GM18861 (cell line): ENCODE measurements around the gene XPR1.

Source experiments
- ATAC-seq: cut with Tn5 transposase; IDR thresholded peaks from one replicate; pipeline ENCODE4 v1.9.1; 2021; ENCODE audit not compliant: unreplicated experiment

XPR1 gene

GRCh38 chr1:180881806-180882509 is 250.1 kb downstream of the XPR1 start:
- ATAC-seq: peak; percentile 68

DNA sequence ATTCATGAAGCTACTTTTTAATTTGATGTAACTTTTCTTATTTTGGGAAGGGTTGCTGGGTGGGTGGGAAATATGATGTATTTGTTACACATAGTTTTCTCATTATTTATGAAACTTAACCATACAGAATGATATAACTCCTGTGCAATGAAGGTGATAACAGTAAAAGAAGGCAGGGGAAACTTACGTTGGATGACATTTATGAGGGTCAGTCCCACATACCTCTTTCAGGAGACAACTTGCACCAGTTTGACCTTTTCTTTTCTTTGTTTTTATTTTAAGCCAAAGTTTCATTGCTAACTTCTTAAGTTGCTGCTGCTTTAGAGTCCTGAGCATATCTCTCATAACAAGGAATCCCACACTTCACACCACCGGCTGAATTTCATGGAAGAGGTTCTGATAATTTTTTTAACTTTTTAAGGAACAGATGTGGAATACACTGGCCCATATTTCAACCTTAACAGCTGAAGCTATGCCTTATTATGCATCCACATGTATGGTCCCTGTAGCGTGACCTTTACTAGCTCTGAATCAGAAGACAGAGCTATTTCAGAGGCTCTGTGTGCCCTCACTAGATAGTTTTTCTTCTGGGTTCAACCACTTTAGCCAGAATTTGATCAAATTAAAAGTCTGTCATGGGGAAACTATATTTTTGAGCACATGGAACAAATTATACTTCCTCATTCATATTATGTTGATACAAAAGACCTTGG is 252.9 kb downstream of the XPR1 start:
- no peak for ATAC-seq

GRCh38 chr1:180886338-180886737 is 254.5 kb downstream of the XPR1 start:
- no peak for ATAC-seq

DNA sequence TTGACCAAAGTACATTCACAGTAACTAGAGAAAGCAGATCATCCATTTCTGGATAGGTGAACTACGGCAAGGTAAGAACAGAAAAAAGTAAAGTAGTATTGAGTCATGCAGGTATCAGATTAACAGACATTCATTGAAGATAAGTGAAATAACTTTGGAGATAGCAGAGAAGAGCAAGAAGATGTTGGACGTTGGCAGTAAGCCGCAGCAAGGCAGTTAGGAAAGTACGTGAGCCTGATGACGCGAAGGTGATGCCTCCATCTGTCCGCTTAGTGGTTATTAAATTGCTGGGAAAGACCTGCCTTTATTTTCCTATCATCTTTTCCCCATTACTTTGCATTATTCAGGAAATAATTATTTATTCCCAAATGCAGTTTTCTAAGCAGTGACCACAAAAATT is 256.0 kb downstream of the XPR1 start:
- ATAC-seq: no peak

- peak; percentile 84 for ATAC-seq
Observed at GRCh38 chr1:180888870-180889269, 257.0 kb downstream of the XPR1 start.

GRCh38 chr1:180889325-180889724 is 257.5 kb downstream of the XPR1 start:
- no peak for ATAC-seq

DNA sequence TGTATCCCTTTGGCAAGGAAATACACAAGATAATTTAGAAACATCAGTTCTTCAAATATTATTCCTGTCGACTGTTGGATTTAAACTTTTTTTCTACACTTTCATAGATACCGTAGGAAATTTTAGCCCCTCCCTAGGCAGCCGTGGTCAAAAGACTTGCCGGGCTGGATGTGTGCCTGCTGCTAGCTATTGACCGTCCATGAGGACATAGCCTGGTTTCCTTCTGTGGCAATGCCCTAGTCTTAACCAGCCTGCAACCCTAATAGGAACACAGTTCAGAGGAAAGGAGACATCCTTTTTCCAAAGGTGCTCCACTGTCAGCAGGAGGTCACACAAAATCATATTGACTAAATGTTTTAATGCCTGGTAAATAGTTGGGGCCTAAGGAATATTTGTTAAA is 260.4 kb downstream of the XPR1 start:
- ATAC-seq: no peak

GRCh38 chr1:180892675-180893074 is 260.9 kb downstream of the XPR1 start:
- ATAC-seq: no peak

GRCh38 chr1:180893614-180894013 is 261.8 kb downstream of the XPR1 start:
- ATAC-seq: no peak

GRCh38 chr1:180896161-180896560 is 264.3 kb downstream of the XPR1 start:
- no peak for ATAC-seq

- no peak for ATAC-seq
Observed at GRCh38 chr1:180898441-180899219, 266.8 kb downstream of the XPR1 start.

- ATAC-seq: no peak
Observed at GRCh38 chr1:180899262-180899661, 267.4 kb downstream of the XPR1 start.

DNA sequence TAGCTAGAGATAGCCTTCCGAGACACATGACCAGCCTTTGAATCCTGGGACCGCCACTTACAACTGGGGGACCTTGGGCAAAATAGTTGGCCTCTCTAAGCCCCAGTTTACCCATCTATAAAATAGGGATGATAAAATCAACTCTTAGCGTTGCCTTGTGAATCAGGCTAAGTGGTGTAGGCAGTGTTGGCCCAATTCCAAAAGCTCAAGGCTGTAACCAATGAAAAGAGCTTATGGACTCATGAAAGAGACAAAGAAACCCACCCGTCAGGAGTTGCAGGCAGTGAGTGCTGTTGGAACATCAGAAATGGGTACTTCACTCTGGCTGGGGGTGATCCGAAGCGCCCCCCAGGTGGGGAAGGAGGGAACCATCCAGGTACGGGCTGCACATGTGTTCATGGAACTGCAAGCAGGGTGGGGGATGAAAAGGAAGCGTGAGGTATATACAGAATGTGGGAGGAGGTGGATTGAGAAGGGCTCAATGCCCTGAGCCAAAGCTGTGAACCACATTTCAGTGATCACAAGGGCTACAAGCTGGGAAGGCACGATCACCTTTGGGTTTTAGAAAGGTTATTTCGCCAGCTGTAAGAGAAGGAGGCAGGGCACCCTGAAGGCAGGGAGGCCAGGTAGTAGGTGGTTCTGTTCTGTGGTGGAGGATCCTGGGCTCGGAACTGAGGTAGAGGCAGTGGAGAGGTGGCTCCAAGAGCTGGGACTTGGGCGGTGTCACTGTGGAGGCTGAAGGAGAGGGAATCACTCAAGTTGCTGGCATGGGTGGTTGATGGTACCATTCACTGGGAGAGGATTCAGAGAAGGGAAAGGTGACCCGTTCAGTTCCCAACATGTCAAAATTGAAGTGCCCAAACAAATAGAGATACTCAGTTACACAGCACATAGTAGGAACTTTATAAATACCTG is 269.5 kb downstream of the XPR1 start:
- no peak for ATAC-seq

DNA sequence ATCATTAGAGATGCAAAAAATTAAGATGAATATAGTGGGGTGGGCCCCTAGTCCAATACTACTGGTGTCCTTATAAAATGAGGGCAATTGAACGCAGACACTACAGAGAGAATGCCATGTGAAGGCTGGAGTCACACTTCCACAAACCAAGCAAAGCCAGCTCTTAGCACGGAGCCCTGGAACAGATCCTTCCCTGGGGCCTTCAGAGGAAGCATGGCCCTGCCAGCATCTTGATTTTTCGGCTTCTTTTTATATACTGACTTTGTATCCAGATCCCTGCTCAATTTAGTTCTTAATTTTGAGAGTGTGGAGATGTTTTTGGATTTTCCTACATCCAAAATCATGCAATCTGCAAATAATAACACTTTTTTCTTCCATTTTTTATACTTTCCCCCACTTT is 270.7 kb downstream of the XPR1 start:
- ATAC-seq: no peak

- ATAC-seq: no peak
Observed at GRCh38 chr1:180905927-180906326, 274.1 kb downstream of the XPR1 start.

- ATAC-seq: no peak
Observed at GRCh38 chr1:180906511-180906910, 274.7 kb downstream of the XPR1 start.

DNA sequence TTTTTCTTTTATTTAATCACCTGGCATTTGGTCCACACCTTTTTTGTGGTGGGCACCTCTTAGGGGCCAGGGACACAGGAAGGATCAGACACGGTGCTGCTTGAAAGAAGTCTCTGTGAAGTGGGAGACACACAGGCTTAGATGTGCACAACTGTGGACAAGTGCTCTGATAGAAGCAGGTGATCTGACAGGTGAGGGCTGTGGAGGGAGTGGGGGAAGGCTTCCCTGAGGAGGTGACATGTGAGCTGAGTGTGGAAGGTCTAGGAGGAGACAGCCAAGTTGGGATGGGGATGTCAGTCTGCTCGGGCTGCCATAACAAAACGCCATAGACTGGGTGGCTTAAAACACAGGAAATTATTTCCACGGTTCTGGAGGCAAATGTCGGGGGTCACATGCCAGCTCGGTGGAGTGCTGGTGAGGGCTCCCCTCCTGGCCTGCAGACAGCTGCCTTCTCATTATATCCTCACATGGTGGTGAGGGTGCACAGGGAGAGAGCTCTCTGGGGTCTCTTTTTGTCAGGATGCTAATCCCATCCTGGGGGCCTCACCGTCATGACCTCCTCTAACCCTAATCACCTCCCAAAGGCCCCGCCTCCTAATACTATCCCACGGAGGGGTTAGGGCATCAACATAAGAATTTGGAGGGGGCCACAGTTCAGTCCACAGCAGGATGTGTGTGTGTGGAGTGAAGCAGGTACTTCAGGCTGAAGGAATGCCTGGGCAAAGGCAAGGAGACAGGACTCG is 275.7 kb downstream of the XPR1 start:
- ATAC-seq: no peak

DNA sequence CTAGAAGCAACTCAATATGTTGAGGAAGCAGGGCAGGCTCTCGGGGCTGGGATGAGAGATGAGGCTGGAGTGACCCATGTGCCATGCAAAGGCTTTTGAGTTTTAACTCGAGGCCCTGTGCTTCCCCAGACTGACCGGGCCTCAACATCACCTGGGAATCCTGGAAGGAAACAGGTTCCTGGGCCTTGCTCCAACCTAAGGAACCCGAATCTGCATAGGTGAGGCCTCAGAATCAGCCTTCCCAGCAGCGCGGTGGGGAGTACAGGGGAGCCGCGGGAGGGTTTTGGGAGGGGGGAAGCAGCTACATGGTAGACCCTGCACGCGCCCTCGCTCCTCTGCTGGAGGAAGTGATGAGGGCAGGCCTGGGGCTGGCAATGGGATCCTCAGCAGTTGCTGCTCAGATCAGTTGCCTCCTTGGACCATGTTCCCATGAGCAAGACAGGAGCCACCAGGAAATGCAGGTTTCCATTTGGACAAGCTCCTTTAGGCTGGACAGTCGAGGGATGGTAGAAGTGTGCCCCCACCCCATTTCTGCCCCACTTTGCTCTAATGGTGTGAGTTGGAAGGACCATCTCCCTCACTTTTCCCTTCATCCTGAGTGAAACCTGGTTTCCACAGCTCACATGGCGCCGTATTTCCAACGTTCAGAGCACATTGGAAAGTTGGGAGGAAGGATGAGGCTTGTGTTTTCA is 276.4 kb downstream of the XPR1 start:
- ATAC-seq: no peak

- ATAC-seq: peak; percentile 20
Observed at GRCh38 chr1:180909005-180909414, 277.2 kb downstream of the XPR1 start.
